HS-27A (cell line): ENCODE results near the gene OR5C1.
A peak's percentile ranks its signal among the peaks of the same experiment; 100 is the strongest.
"Not testable (repeated sequence)": the region's sequence is repeated elsewhere in the genome, so short reads cannot be mapped to it uniquely, and the experiment has no call there.

Experiments used
- DNase-seq: peaks from one replicate; pipeline ENCODE4 v3.0.0-alpha.2; 2012; ENCODE audit warnings: low read depth, missing footprints

OR5C1 gene

GRCh38 chr9:122810306-122810946 lies 21.7 kb downstream of the OR5C1 start:
- DNase-seq, result peak; percentile 34

- DNase-seq, result no peak
Measured at GRCh38 chr9:122812736-122813135, 24.0 kb downstream of the OR5C1 start.

GRCh38 chr9:122814545-122814944 lies 25.8 kb downstream of the OR5C1 start:
- DNase-seq, result no peak

GRCh38 chr9:122815544-122815943 lies 26.8 kb downstream of the OR5C1 start:
- DNase-seq, result no peak

GRCh38 chr9:122816163-122816867 lies 27.6 kb downstream of the OR5C1 start:
- DNase-seq, result no peak

GRCh38 chr9:122819326-122819725 lies 30.6 kb downstream of the OR5C1 start:
- no peak for DNase-seq

GRCh38 chr9:122819791-122820489 lies 31.2 kb downstream of the OR5C1 start:
- DNase-seq, result no peak

- no peak for DNase-seq
Measured at GRCh38 chr9:122820490-122820845, 31.7 kb downstream of the OR5C1 start.

GRCh38 chr9:122821278-122821943 lies 32.7 kb downstream of the OR5C1 start:
- DNase-seq, result no peak

GRCh38 chr9:122822056-122822455 lies 33.3 kb downstream of the OR5C1 start:
- DNase-seq, result no peak

GRCh38 chr9:122822938-122823337 lies 34.2 kb downstream of the OR5C1 start:
- no peak for DNase-seq

- DNase-seq, result peak; percentile 8
Measured at GRCh38 chr9:122827761-122828093, 39.0 kb downstream of the OR5C1 start.

- DNase-seq, result not testable (repeated sequence)
Measured at GRCh38 chr9:122828965-122829284, 40.2 kb downstream of the OR5C1 start.

- DNase-seq, result no peak
Measured at GRCh38 chr9:122832194-122832593, 43.5 kb downstream of the OR5C1 start.

GRCh38 chr9:122835313-122835731 lies 46.6 kb downstream of the OR5C1 start:
- no peak for DNase-seq

GRCh38 chr9:122837266-122837850 lies 48.6 kb downstream of the OR5C1 start:
- DNase-seq, result no peak

GRCh38 chr9:122838441-122838840 lies 49.7 kb downstream of the OR5C1 start:
- DNase-seq, result not testable (repeated sequence)
